ENCODE results near the gene ATF6. TPM values are rescaled to one million over a fixed set of nuclear protein-coding genes. Genes with fewer than 3 reads are reported as not detected.

Gene ATF6
- total RNA-seq, 1 donor = 28.6 TPM

DNA sequence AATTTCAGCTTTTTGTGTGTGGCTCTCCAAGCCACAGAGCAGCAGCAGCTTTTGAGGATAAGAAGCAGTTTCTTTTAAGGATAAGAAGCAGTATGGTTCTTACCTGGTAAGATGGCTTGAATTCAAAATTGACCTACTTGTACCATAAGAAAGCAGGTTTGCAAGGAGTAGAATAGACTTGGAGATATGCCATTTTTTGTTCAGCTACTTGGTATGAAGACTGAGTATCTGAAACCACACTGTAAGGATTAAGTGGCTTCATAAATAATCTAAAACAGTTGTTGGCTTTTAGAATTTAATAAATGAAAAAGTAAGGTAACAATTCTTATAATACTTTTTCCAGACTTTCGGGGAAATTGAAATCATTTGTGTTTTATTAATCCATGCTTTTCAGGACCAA lies 74.2 kb downstream of the ATF6 start:
- no peaks in the 10 kb centered on the region for H3K27me3 ChIP-seq (ENCODE audit: insufficient read depth, low read length)
- DNase-seq (ENCODE audit: insufficient read length, low spot score, missing footprints) = no peak
- H4K20me1 ChIP-seq (ENCODE audit: insufficient read depth, low read length) = no peaks in the 10 kb centered on the region
- no peak overlapping the region for H2AFZ ChIP-seq (ENCODE audit: low read length)
- H3K36me3 ChIP-seq (ENCODE audit: insufficient read depth, low read length) = peaks cover 3% of the 10 kb centered on the region
- H3K4me3 ChIP-seq (ENCODE audit: insufficient read depth, low read length) = no peak overlapping the region
- TF ChIP-seq, protein P1, sequence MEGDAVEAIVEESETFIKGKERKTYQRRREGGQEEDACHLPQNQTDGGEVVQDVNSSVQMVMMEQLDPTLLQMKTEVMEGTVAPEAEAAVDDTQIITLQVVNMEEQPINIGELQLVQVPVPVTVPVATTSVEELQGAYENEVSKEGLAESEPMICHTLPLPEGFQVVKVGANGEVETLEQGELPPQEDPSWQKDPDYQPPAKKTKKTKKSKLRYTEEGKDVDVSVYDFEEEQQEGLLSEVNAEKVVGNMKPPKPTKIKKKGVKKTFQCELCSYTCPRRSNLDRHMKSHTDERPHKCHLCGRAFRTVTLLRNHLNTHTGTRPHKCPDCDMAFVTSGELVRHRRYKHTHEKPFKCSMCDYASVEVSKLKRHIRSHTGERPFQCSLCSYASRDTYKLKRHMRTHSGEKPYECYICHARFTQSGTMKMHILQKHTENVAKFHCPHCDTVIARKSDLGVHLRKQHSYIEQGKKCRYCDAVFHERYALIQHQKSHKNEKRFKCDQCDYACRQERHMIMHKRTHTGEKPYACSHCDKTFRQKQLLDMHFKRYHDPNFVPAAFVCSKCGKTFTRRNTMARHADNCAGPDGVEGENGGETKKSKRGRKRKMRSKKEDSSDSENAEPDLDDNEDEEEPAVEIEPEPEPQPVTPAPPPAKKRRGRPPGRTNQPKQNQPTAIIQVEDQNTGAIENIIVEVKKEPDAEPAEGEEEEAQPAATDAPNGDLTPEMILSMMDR (IDR thresholded peaks at IDR 0.05; ENCODE audit: extremely low read depth, low read depth, low read length) = no peak
- no peaks in the 10 kb centered on the region for H3K9me3 ChIP-seq (ENCODE audit: low read depth, low read length)
- no peak overlapping the region for H3K4me2 ChIP-seq (ENCODE audit: insufficient read depth, low read length)
- H3K79me2 ChIP-seq (ENCODE audit: insufficient read depth, low read length) = no peaks in the 10 kb centered on the region
- H3K27ac ChIP-seq (ENCODE audit: low read depth, low read length) = no peak overlapping the region
- H3K4me1 ChIP-seq (ENCODE audit: insufficient read depth, low read length) = no peaks in the 10 kb centered on the region

GRCh38 chr1:161843156-161843555 lies 77.0 kb downstream of the ATF6 start:
- H2AFZ ChIP-seq (ENCODE audit: low read length) = no peak overlapping the region
- no peaks in the 10 kb centered on the region for H3K27me3 ChIP-seq (ENCODE audit: insufficient read depth, low read length)
- no peaks in the 10 kb centered on the region for H3K79me2 ChIP-seq (ENCODE audit: insufficient read depth, low read length)
- no peaks in the 10 kb centered on the region for H3K4me1 ChIP-seq (ENCODE audit: insufficient read depth, low read length)
- no peaks in the 10 kb centered on the region for H3K9me3 ChIP-seq (ENCODE audit: low read depth, low read length)
- H3K4me3 ChIP-seq (ENCODE audit: insufficient read depth, low read length) = no peak overlapping the region
- no peak for DNase-seq (ENCODE audit: insufficient read length, low spot score, missing footprints)
- TF ChIP-seq, protein P1 (IDR thresholded peaks at IDR 0.05; ENCODE audit: extremely low read depth, low read depth, low read length) = no peak
- H3K27ac ChIP-seq (ENCODE audit: low read depth, low read length) = no peak overlapping the region
- no peaks in the 10 kb centered on the region for H4K20me1 ChIP-seq (ENCODE audit: insufficient read depth, low read length)
- H3K4me2 ChIP-seq (ENCODE audit: insufficient read depth, low read length) = no peak overlapping the region
- H3K36me3 ChIP-seq (ENCODE audit: insufficient read depth, low read length) = no peaks in the 10 kb centered on the region

DNA sequence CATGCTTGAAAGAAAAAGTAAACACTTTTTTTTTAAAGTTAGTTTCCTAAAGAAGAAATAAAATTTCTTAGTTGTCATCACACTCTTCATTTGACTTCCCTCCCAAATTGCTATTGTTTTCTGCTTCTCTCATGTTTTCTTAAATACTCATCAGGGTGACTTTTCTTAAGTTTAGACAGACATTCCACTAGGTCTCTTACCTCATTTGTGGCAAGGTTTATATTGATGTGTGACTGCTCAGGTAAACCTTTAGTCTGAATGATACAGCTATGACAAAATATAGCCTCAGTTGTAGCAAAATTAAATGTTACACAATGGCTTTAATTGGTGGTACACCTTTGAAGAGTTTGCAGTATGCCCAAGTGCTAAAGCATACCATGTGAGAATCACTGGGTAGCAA lies 78.6 kb downstream of the ATF6 start:
- H3K79me2 ChIP-seq (ENCODE audit: insufficient read depth, low read length) = no peaks in the 10 kb centered on the region
- H3K4me2 ChIP-seq (ENCODE audit: insufficient read depth, low read length) = no peak overlapping the region
- TF ChIP-seq, protein P1 (IDR thresholded peaks at IDR 0.05; ENCODE audit: extremely low read depth, low read depth, low read length) = no peak
- no peak for DNase-seq (ENCODE audit: insufficient read length, low spot score, missing footprints)
- H3K27ac ChIP-seq (ENCODE audit: low read depth, low read length) = no peak overlapping the region
- peaks cover 4% of the 10 kb centered on the region for H3K4me1 ChIP-seq (ENCODE audit: insufficient read depth, low read length)
- no peak overlapping the region for H2AFZ ChIP-seq (ENCODE audit: low read length)
- H3K36me3 ChIP-seq (ENCODE audit: insufficient read depth, low read length) = no peaks in the 10 kb centered on the region
- no peak overlapping the region for H3K4me3 ChIP-seq (ENCODE audit: insufficient read depth, low read length)
- no peaks in the 10 kb centered on the region for H3K27me3 ChIP-seq (ENCODE audit: insufficient read depth, low read length)
- no peaks in the 10 kb centered on the region for H4K20me1 ChIP-seq (ENCODE audit: insufficient read depth, low read length)
- no peaks in the 10 kb centered on the region for H3K9me3 ChIP-seq (ENCODE audit: low read depth, low read length)

DNA sequence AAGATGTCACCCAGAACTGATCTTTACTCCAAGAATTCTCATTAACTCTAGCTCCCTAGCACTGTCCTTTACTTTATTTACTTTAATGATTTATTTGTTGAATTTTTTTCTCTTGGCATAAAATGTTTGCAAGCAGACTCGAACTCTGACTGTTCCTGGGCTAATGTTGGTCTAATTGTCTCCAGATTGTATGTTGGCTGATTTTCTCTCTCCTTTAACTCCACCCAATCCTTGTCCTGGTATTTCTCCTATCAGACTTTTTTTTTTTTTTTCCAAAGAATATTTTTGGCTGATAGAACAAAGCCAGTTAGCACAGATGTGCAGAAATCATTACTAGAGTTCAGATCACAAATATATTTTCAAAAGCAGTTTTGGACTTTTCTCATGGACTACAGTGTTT lies 82.6 kb downstream of the ATF6 start:
- Histone ChIP-seq H3K27me3 (ENCODE audit: insufficient read depth, low read length) (no peaks in the 10 kb centered on the region), H3K4me2 (ENCODE audit: insufficient read depth, low read length) (no peak overlapping the region), H3K4me3 (ENCODE audit: insufficient read depth, low read length) (no peak overlapping the region), H3K4me1 (ENCODE audit: insufficient read depth, low read length) (peaks cover 4% of the 10 kb centered on the region), H3K27ac (ENCODE audit: low read depth, low read length) (no peak overlapping the region), H3K9me3 (ENCODE audit: low read depth, low read length) (no peaks in the 10 kb centered on the region), H4K20me1 (ENCODE audit: insufficient read depth, low read length) (no peaks in the 10 kb centered on the region), H3K79me2 (ENCODE audit: insufficient read depth, low read length) (no peaks in the 10 kb centered on the region), H3K36me3 (ENCODE audit: insufficient read depth, low read length) (peaks cover 9% of the 10 kb centered on the region), H2AFZ (ENCODE audit: low read length) (no peak overlapping the region)
- TF ChIP-seq, protein P1 (IDR thresholded peaks at IDR 0.05; ENCODE audit: extremely low read depth, low read depth, low read length) = no peak
- DNase-seq (ENCODE audit: insufficient read length, low spot score, missing footprints) = no peak
